Lower lobe of right lung (tissue), 2 donors: ENCODE measurements around the gene NKAIN2. TPM values are rescaled to one million over a fixed set of nuclear protein-coding genes. Genes with fewer than 3 reads are reported as not detected.
"Not testable (repeated sequence)": the region's sequence is repeated elsewhere in the genome, so short reads cannot be mapped to it uniquely, and the experiment has no call there.

Experiments used
- ATAC-seq, 2 donors: fragments of 200-7000 bp; cut with Tn5 transposase; one replicate each; pipeline ENCODE4 v1.9.1; 2020 to 2022; ENCODE audit warnings: mild to moderate bottlenecking in 2 of 2, moderate library complexity in 2 of 2
- DNase-seq: peaks from one replicate; pipeline ENCODE4 v3.0.0-alpha.2; 2020
- H3K27ac ChIP-seq: fragments of 200-600 bp; one replicate; pipeline ENCODE4 v1.8.0; 2022
- H3K27me3 ChIP-seq: fragments of 200-600 bp; one replicate; pipeline ENCODE4 v1.8.0; 2022; ENCODE audit warnings: low read depth
- H3K36me3 ChIP-seq: fragments of 200-600 bp; one replicate; pipeline ENCODE4 v1.8.0; 2022; ENCODE audit warnings: mild to moderate bottlenecking
- H3K4me1 ChIP-seq: fragments of 200-600 bp; one replicate; pipeline ENCODE4 v1.8.0; 2022
- H3K4me3 ChIP-seq: fragments of 200-600 bp; one replicate; pipeline ENCODE4 v1.8.0; 2022; ENCODE audit warnings: mild to moderate bottlenecking
- H3K9me3 ChIP-seq: fragments of 200-600 bp; one replicate; pipeline ENCODE4 v1.8.0; 2022
- intact Hi-C: fragments of 100-400 bp; cut with DNase I; formaldehyde crosslinking; loops from one replicate; pipeline ENCODE4 v1.11.0; 2022
- total RNA-seq: library from RNA; stranded (reverse); fragmentation: NEBNext Ultra II Directional; extraction: Animal tissue kit (Norgen Biotek cat#: 25700); gene quantifications from one replicate; pipeline ENCODE4 v1.2.1, GENCODE V29; 2021
- TF ChIP-seq, protein P1 (sequence below): fragments of 200-600 bp; IDR thresholded peaks from one replicate; pipeline ENCODE4 v1.8.0; 2022; ENCODE audit warnings: antibody characterized with exemption, mild to moderate bottlenecking
- donor health status: DM: no; HTN: yes; CAD: no; lungs with severe emphysema.

NKAIN2 gene
- total RNA-seq, 1 donor from 2014 or later = 0.12 TPM

DNA sequence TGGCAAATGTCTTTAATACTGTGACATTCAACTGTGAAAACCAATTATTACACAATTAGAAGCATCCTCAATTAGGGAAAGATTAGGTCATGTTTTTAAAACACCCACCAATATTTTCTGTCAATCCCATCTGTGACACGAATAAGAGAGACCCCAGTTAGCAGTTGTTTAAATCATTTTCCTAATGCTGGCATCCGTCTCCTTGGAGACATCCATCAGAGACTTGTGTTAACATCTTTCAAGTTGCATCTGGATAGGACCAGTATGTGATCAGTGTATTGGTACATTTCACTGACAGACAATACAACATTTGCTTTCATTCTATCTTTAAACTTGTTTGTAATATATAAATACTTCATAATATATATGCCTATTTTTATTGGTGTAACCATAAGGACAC is 737.9 kb downstream of the NKAIN2 start:
- Histone ChIP-seq H3K27ac (no peak overlapping the region), H3K27me3 (no peaks in the 10 kb centered on the region), H3K4me3 (no peak overlapping the region), H3K9me3 (no peaks in the 10 kb centered on the region), H3K4me1 (no peaks in the 10 kb centered on the region), H3K36me3 (no peaks in the 10 kb centered on the region)
- ATAC-seq = no peak
- intact Hi-C loops = no loop called here
- TF ChIP-seq, protein P1, sequence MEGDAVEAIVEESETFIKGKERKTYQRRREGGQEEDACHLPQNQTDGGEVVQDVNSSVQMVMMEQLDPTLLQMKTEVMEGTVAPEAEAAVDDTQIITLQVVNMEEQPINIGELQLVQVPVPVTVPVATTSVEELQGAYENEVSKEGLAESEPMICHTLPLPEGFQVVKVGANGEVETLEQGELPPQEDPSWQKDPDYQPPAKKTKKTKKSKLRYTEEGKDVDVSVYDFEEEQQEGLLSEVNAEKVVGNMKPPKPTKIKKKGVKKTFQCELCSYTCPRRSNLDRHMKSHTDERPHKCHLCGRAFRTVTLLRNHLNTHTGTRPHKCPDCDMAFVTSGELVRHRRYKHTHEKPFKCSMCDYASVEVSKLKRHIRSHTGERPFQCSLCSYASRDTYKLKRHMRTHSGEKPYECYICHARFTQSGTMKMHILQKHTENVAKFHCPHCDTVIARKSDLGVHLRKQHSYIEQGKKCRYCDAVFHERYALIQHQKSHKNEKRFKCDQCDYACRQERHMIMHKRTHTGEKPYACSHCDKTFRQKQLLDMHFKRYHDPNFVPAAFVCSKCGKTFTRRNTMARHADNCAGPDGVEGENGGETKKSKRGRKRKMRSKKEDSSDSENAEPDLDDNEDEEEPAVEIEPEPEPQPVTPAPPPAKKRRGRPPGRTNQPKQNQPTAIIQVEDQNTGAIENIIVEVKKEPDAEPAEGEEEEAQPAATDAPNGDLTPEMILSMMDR = no peak
- DNase-seq = no peak

DNA sequence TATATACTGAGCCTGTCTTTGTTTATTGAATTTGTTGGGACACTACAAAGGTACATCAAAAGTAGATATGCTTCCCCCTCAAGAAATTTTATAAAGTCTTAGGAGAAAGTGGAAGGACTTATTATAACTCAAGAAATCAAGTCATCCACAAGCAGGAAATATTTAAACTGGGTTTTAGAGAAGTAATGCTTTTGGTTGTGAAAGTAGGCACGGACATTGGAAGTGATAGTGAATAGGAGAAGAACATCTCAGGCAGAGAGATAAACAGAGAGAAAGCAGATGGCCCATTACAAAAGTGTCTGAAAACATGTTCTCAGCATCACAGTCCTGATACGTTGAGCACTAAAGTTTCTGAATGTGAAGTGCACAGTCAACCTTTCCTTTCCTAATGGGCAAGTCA is 742.9 kb downstream of the NKAIN2 start:
- no peak for ATAC-seq
- H3K9me3 ChIP-seq = no peaks in the 10 kb centered on the region
- intact Hi-C loops = no loop called here
- TF ChIP-seq, protein P1 = no peak
- no peaks in the 10 kb centered on the region for H3K4me1 ChIP-seq
- H3K4me3 ChIP-seq = no peak overlapping the region
- no peaks in the 10 kb centered on the region for H3K36me3 ChIP-seq
- H3K27ac ChIP-seq = no peak overlapping the region
- no peaks in the 10 kb centered on the region for H3K27me3 ChIP-seq
- DNase-seq = no peak

DNA sequence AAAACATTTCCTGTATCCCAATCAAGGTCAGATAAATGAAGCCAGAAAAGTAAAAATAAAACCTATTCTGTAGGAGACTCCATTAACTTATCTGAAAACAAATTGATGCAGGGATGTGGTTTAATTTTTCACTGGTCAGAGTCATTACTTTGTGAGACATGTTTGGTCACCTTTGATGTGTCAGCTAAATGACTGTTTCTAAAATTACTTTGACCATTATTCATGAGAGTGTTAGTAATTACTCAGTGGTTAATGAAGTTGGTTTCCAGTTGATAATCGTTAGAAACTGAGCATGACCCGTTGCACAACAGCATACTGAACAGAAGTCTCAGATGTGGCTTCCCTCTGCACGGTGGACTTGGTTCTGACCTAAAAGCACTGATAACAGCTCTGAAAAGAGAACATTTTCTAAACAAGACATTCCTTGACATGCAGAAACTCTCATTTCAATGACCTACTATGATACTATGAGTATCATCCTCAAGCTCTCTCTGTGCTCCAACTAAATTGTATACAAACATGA is 748.1 kb downstream of the NKAIN2 start:
- no peaks in the 10 kb centered on the region for H3K36me3 ChIP-seq
- no peak overlapping the region for H3K27ac ChIP-seq
- ATAC-seq (no peak), DNase-seq (no peak)
- no peaks in the 10 kb centered on the region for H3K9me3 ChIP-seq
- H3K4me3 ChIP-seq = no peak overlapping the region
- H3K27me3 ChIP-seq = no peaks in the 10 kb centered on the region
- no peaks in the 10 kb centered on the region for H3K4me1 ChIP-seq
- TF ChIP-seq, protein P1 = no peak
- intact Hi-C loops = no loop called here

DNA sequence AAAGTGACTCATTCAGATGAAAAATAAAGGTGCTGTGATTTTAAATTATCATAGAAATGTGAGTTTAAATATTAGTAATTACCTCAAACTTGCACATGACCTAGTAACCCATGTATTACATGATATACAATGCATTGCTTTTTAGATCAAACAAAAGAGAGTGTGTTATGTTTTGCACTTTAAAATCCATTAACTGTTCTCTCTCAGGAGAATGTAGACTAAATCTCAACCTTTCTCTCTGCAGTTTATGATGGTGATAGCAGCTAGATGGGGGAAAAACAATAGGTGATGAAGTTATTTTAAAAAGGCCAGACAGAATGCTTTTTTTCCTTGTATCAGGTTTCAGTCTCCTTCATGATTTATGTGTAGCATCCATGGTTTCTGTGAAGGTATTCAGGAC is 754.2 kb downstream of the NKAIN2 start:
- no peaks in the 10 kb centered on the region for H3K9me3 ChIP-seq
- TF ChIP-seq, protein P1 = no peak
- intact Hi-C loops = no loop called here
- no peak overlapping the region for H3K27ac ChIP-seq
- no peaks in the 10 kb centered on the region for H3K36me3 ChIP-seq
- ATAC-seq (no peak), DNase-seq (no peak)
- H3K4me1 ChIP-seq = no peaks in the 10 kb centered on the region
- no peaks in the 10 kb centered on the region for H3K27me3 ChIP-seq
- no peak overlapping the region for H3K4me3 ChIP-seq

DNA sequence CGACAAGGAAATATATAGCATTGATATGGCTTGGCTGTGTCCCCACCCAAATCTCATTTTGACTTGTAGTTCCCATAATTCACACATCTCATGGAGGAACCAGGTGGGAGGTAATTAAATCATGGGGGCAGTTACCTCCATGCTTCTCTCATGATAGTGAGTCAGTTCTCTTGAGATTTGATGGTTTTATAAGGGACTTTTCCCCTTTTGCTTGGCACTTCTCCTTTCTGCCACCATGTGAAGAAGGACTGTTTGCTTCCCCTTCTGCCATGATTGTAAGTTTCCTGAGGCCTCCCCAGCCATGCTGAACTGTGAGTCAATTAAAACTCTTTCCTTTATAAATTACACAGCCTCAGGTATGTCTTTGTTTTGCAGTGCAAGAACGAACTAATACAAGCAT is 756.4 kb downstream of the NKAIN2 start:
- H3K27ac ChIP-seq, ATAC-seq, intact Hi-C loops, H3K4me1 ChIP-seq, H3K9me3 ChIP-seq, H3K27me3 ChIP-seq, H3K36me3 ChIP-seq, H3K4me3 ChIP-seq, DNase-seq: not testable (repeated sequence)

DNA sequence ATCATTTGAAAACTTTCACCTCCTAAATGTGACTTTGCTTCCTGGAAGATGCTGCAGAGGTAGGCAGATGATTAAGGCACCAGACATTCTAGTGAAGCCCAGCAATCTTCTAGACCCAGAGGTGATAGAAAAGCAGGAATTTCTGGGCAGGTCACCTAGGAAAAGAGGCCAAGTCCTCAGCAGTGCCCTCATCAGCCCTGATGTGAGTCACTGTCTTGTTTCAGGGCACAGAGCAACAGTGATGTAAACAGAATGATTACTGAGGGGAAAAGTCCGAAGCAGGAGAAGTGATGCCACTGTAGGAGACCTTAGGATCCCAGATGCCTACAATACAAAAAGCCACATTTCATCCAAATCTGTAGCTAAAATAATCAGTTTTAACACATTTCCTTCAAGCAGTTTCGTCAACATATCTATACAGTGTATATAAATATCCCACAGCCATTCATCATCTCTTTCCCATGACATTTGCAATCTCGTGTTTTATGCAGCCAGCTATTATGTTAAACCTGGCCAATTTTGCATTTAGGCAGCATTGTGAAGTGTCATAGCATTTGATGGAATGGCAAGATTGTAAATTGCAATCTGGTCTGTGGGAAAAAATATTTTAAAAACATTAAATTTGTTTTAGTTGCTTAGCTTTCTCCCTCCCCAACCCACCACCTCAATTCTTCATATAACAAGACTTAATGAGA is 757.4 kb downstream of the NKAIN2 start:
- intact Hi-C loops = no loop called here
- H3K36me3 ChIP-seq = no peaks in the 10 kb centered on the region

More for the DNA sequence above, 757.4 kb downstream of the NKAIN2 start:
- no peak for ATAC-seq
- Histone ChIP-seq H3K9me3 (no peaks in the 10 kb centered on the region), H3K4me3 (no peak overlapping the region), H3K27ac (no peak overlapping the region), H3K4me1 (no peaks in the 10 kb centered on the region), H3K27me3 (no peaks in the 10 kb centered on the region)
- DNase-seq = no peak
- TF ChIP-seq, protein P1 = no peak
